Gastrocnemius medialis (tissue), 4 donors: ENCODE results near the gene PRDM16. TPM values are rescaled to one million over a fixed set of nuclear protein-coding genes. Genes with fewer than 3 reads are reported as not detected.

ENCODE experiments used
- ATAC-seq, 2 donors: fragments of 150-250 bp; one replicate each; pipeline ENCODE4 v1.9.1; 2016
- DNase-seq, 2 donors: peaks; one replicate each; pipeline ENCODE4 v3.0.0-alpha.2; 2019
- H3K27ac ChIP-seq, 4 donors: fragments of 200-600 bp; sonication (generic); 1 replicate in 1 of 4; 2 replicates in 3 of 4; pipeline ENCODE4 v1.5.1; 2016 to 2018; ENCODE audit warnings: mild to moderate bottlenecking in 2 of 4, moderate library complexity in 1 of 4
- H3K27me3 ChIP-seq, 3 donors: fragments of 200-600 bp; sonication (generic) in 2 of 3; 1 replicate in 1 of 3; 2 replicates in 2 of 3; pipeline versions ENCODE4 v1.5.1 to v1.6.0; 2016 to 2019; ENCODE audit warnings: mild to moderate bottlenecking in 1 of 3, moderate library complexity in 1 of 3
- H3K36me3 ChIP-seq, 2 donors: fragments of 200-600 bp; sonication (generic) in 1 of 2; one replicate each; pipeline ENCODE4 v1.5.1; 2017 to 2018
- H3K4me1 ChIP-seq, 2 donors: fragments of 200-600 bp; sonication (generic) in 1 of 2; one replicate each; pipeline ENCODE4 v1.5.1; 2016 to 2017; ENCODE audit warnings: mild to moderate bottlenecking in 2 of 2
- H3K4me3 ChIP-seq, 4 donors: fragments of 200-600 bp; sonication (generic) in 3 of 4; 1 replicate in 1 of 4; 2 replicates in 3 of 4; pipeline ENCODE4 v1.5.1; 2016 to 2019; ENCODE audit warnings: mild to moderate bottlenecking in 2 of 4
- H3K9me3 ChIP-seq, 3 donors: fragments of 200-600 bp; sonication (generic) in 2 of 3; 1 replicate in 1 of 3; 2 replicates in 2 of 3; pipeline ENCODE4 v1.5.1; 2016 to 2019
- POLR2A ChIP-seq, 2 donors: fragments of 450-650 bp; IDR thresholded peaks; one replicate each; pipeline ENCODE4 v1.6.1; 2017; ENCODE audit warnings: antibody characterized with exemption in 2 of 2, mild to moderate bottlenecking in 2 of 2, moderate library complexity in 2 of 2
- in situ Hi-C, 4 donors: fragments of 200-750 bp; cut with MboI; loops; one replicate each; pipeline versions ENCODE4 v1.15.0 to v1.8.0; 2017; ENCODE audit warnings: low sequenced_read_pairs in 4 of 4
- intact Hi-C: fragments of 100-400 bp; cut with DNase I; formaldehyde crosslinking; loops from one replicate; pipeline ENCODE4 v1.15.1; 2023; ENCODE audit warnings: low total_unique reads
- total RNA-seq, 4 donors: library from RNA; depleted of rRNA; stranded (reverse); fragments of >200 nt; gene quantifications; one replicate each; pipeline versions ENCODE4 v1.1.0 to v1.2.3, GENCODE V29; 2016
- TF ChIP-seq, protein P1 (sequence below), 5 experiments: fragments of 450-650 bp in 3 of 5; fragments of 200-600 bp in 2 of 5; sonication (generic) in 2 of 5; IDR thresholded peaks in 4 of 5; conservative IDR thresholded peaks in 1 of 5; 1 replicate in 4 of 5; 2 replicates in 1 of 5; pipeline ENCODE4 v1.5.1; 2016 to 2019; ENCODE audit warnings: antibody characterized with exemption in 5 of 5, mild to moderate bottlenecking in 3 of 5, moderate library complexity in 3 of 5

The PRDM16 gene
- total RNA-seq, 4 donors from 2014 or later = 0.03 to 0.19 (median 0.17) TPM

DNA sequence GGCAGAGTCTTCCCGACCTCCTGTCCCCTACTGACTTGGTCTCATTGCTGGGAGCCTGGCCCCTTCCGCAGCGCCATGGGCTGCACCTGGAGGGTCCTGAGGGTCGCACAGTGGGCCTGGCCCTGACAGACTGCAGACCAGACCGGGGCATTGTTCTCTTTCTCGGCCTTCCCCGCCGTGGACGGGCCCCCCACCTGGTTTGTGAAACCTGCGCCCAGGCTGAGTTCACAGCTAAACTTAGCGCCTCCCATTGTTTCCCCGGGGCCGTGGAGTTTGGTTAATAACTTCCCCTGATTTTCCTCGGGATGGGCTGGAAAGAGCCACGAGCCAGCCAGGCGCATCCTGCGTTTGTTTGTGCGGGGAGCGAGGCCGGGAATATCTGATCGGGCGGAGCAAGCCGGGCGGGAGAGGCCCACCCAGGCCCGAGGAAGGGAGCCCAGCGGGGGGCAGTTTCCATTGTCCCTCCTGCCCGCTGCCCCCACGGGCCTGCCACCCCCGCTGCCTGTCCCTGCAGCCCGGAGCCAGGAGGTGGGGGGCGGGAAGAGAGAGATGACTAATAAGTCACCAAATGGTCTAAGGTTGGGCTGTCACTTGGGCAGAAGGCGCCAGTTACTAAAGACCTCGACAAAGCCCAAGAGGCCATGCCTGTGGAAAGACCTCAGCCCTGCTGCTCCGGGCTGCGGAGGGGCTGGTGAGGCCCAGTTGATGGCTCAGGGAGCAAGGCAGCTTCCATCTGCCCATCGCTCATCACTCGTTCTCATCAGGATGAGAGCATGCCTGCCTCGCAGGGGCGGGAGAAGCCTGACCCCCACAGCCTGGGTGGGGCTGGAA is 346.5 kb downstream of the PRDM16 start:
- ATAC-seq = peak; percentile 56 to 73
- intact Hi-C loops = no loop called here
- Histone ChIP-seq H3K27me3 (peaks cover 12 to 17% (median 15%) of the 10 kb centered on the region in 3 donors), H3K36me3 (no peaks in the 10 kb centered on the region), H3K4me3 (no peak overlapping the region), H3K4me1 (no peaks in the 10 kb centered on the region), H3K27ac (peak overlapping the region; percentile 33 to 71 (median 66)), H3K9me3 (no peaks in the 10 kb centered on the region)
- in situ Hi-C loops = loop anchor here in 2 of 4 donors (25.0 kb wide), 1 partner anchor 403 kb away; the partner anchor contains the start of gene ACTRT2 (in 2 of the 2)
- DNase-seq = no peak
- TF ChIP-seq, protein P1, sequence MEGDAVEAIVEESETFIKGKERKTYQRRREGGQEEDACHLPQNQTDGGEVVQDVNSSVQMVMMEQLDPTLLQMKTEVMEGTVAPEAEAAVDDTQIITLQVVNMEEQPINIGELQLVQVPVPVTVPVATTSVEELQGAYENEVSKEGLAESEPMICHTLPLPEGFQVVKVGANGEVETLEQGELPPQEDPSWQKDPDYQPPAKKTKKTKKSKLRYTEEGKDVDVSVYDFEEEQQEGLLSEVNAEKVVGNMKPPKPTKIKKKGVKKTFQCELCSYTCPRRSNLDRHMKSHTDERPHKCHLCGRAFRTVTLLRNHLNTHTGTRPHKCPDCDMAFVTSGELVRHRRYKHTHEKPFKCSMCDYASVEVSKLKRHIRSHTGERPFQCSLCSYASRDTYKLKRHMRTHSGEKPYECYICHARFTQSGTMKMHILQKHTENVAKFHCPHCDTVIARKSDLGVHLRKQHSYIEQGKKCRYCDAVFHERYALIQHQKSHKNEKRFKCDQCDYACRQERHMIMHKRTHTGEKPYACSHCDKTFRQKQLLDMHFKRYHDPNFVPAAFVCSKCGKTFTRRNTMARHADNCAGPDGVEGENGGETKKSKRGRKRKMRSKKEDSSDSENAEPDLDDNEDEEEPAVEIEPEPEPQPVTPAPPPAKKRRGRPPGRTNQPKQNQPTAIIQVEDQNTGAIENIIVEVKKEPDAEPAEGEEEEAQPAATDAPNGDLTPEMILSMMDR (IDR thresholded peaks at IDR 0.05 in 4 of 5, conservative IDR thresholded peaks at IDR 0.05 in 1 of 5) = no peak
- TF ChIP-seq POLR2A (IDR thresholded peaks at IDR 0.05) = no peak

DNA sequence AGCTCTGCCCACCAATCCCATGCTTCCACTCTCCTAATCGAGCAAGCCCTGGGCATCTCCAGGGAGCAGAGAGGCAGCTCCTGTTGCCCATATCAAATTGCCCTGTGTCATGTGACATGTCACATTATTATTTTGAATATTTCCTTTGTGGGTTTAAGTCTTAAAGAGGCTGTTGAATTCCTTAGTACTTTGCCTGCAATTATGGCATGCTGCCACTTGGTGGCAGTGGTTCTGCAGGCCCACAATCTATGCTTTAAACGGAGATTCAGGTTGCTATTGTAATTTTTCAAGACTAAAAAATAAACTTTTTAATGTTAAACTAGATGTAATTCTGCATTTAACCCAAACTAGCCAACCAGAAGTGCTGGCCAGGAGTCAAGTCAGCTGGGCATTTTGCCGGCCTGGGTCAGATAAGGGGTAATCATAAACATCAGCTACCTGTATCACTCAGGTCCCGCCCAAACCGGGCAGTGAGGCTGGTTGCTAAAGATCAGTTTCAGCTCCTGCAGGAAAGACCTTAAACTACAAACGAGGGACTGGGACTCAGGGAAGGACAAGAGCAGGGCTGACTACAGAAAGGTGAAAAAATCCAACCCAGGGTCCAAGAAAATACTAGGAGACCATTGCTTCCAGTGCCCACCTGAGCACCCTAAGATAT is 348.2 kb downstream of the PRDM16 start:
- H3K27me3 ChIP-seq = peaks cover 14 to 22% (median 18%) of the 10 kb centered on the region in 3 donors
- TF ChIP-seq, protein P1 (IDR thresholded peaks at IDR 0.05 in 4 of 5, conservative IDR thresholded peaks at IDR 0.05 in 1 of 5) = no peak
- no peak for TF ChIP-seq POLR2A (IDR thresholded peaks at IDR 0.05)
- in situ Hi-C loops = loop anchor here in 2 of 4 donors (25.0 kb wide), 1 partner anchor 405 kb away; the partner anchor contains the start of gene ACTRT2 (in 2 of the 2)

DNA sequence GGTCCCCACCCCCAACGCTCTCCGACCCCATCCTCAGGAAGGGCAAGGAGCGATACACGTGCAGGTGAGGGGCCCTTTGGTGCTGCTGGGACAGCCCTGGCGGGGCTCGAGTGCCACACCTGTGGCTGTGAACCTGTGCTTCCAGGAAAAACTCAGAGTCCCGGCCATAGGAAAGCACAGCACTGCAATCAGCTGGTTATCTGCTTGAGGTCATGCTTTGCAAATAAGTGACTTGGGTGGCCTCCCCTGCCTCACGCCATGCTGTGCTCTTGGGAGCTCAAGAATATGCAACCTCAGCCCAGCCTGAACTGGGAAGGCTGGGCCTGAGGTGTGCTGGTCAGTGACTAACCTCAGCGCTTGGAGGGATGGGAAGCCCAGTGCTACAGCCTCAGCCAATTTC is 348.9 kb downstream of the PRDM16 start:
- no peak for TF ChIP-seq POLR2A (IDR thresholded peaks at IDR 0.05)
- TF ChIP-seq, protein P1 (IDR thresholded peaks at IDR 0.05 in 4 of 5, conservative IDR thresholded peaks at IDR 0.05 in 1 of 5) = no peak
- Histone ChIP-seq H3K4me3 (no peak overlapping the region), H3K9me3 (no peaks in the 10 kb centered on the region), H3K36me3 (no peaks in the 10 kb centered on the region), H3K4me1 (no peaks in the 10 kb centered on the region), H3K27ac (no peak overlapping the region), H3K27me3 (peaks cover 14 to 22% (median 18%) of the 10 kb centered on the region in 3 donors)
- in situ Hi-C loops (loop anchor here in 2 of 4 donors (25.0 kb wide), 1 partner anchor 406 kb away; the partner anchor contains the start of gene ACTRT2 (in 2 of the 2)), intact Hi-C loops (no loop called here)
- no peak for ATAC-seq
- DNase-seq = no peak

More for the DNA sequence above, 348.2 kb downstream of the PRDM16 start:
- ATAC-seq (no peak), DNase-seq (no peak)
- Histone ChIP-seq H3K4me1 (no peaks in the 10 kb centered on the region), H3K36me3 (no peaks in the 10 kb centered on the region), H3K9me3 (no peaks in the 10 kb centered on the region), H3K27ac (no peak overlapping the region), H3K4me3 (no peak overlapping the region)
- intact Hi-C loops = no loop called here

GRCh38 chr1:3418600-3418999 is 349.6 kb downstream of the PRDM16 start:
- Histone ChIP-seq H3K27ac (no peak overlapping the region), H3K4me3 (no peak overlapping the region), H3K9me3 (no peaks in the 10 kb centered on the region), H3K36me3 (no peaks in the 10 kb centered on the region), H3K4me1 (no peaks in the 10 kb centered on the region), H3K27me3 (peaks cover 14 to 22% (median 18%) of the 10 kb centered on the region in 3 donors)
- no peak for ATAC-seq
- no peak for DNase-seq
- in situ Hi-C loops (loop anchor here in 2 of 4 donors (25.0 kb wide), 1 partner anchor 406 kb away; the partner anchor contains the start of gene ACTRT2 (in 2 of the 2)), intact Hi-C loops (no loop called here)
- TF ChIP-seq, protein P1 (IDR thresholded peaks at IDR 0.05 in 4 of 5, conservative IDR thresholded peaks at IDR 0.05 in 1 of 5) = no peak
